GM19324 (cell line): ENCODE measurements around the gene CPED1.
"Not testable (repeated sequence)": the region's sequence is repeated elsewhere in the genome, so short reads cannot be mapped to it uniquely, and the experiment has no call there.

ENCODE experiments used
- ATAC-seq: cut with Tn5 transposase; IDR thresholded peaks from one replicate; pipeline ENCODE4 v1.9.1; 2021; ENCODE audit warnings: mild to moderate bottlenecking, moderate library complexity; ENCODE audit not compliant: unreplicated experiment, low FRiP score

Gene CPED1

GRCh38 chr7:121205777-121206176 lies 217.3 kb downstream of the CPED1 start:
- ATAC-seq: no peak

- no peak for ATAC-seq
Observed at GRCh38 chr7:121211253-121211652, 222.7 kb downstream of the CPED1 start.

GRCh38 chr7:121212036-121212435 lies 223.5 kb downstream of the CPED1 start:
- no peak for ATAC-seq

- no peak for ATAC-seq
Observed at GRCh38 chr7:121214657-121215056, 226.1 kb downstream of the CPED1 start.

- no peak for ATAC-seq
Observed at GRCh38 chr7:121219026-121219425, 230.5 kb downstream of the CPED1 start.

GRCh38 chr7:121221108-121221507 lies 232.6 kb downstream of the CPED1 start:
- not testable (repeated sequence) for ATAC-seq

GRCh38 chr7:121228779-121229178 lies 240.3 kb downstream of the CPED1 start:
- no peak for ATAC-seq

- ATAC-seq: no peak
Observed at GRCh38 chr7:121235201-121235600, 246.7 kb downstream of the CPED1 start.

GRCh38 chr7:121237601-121238000 lies 249.1 kb downstream of the CPED1 start:
- no peak for ATAC-seq

GRCh38 chr7:121244120-121244870 lies 255.8 kb downstream of the CPED1 start:
- no peak for ATAC-seq

GRCh38 chr7:121251367-121251766 lies 262.9 kb downstream of the CPED1 start:
- not testable (repeated sequence) for ATAC-seq

- not testable (repeated sequence) for ATAC-seq
Observed at GRCh38 chr7:121252523-121253235, 264.2 kb downstream of the CPED1 start.

- no peak for ATAC-seq
Observed at GRCh38 chr7:121259826-121260225, 271.3 kb downstream of the CPED1 start.

GRCh38 chr7:121261207-121261884 lies 272.8 kb downstream of the CPED1 start:
- no peak for ATAC-seq

GRCh38 chr7:121262221-121262620 lies 273.7 kb downstream of the CPED1 start:
- ATAC-seq: no peak

- ATAC-seq: no peak
Observed at GRCh38 chr7:121262969-121263368, 274.5 kb downstream of the CPED1 start.

- ATAC-seq: no peak
Observed at GRCh38 chr7:121266307-121266894, 277.9 kb downstream of the CPED1 start.

GRCh38 chr7:121267612-121268011 lies 279.1 kb downstream of the CPED1 start:
- no peak for ATAC-seq

- ATAC-seq: no peak
Observed at GRCh38 chr7:121269798-121270197, 281.3 kb downstream of the CPED1 start.

GRCh38 chr7:121271098-121271497 lies 282.6 kb downstream of the CPED1 start:
- ATAC-seq: no peak

GRCh38 chr7:121271916-121272315 lies 283.4 kb downstream of the CPED1 start:
- ATAC-seq: no peak
